Subcutaneous abdominal adipose tissue (tissue), 5 donors: ENCODE results near the gene MUC6.

ENCODE experiments used
- H3K27ac ChIP-seq: one replicate; pipeline ENCODE4 v1.7.0; 2013; ENCODE audit warnings: low read depth, mild to moderate bottlenecking, inconsistent platforms, low read length, moderate library complexity
- H3K27me3 ChIP-seq, 5 donors: one replicate each; pipeline ENCODE4 v1.7.0; 2013; ENCODE audit warnings: low read length in 5 of 5, inconsistent platforms in 1 of 5; ENCODE audit not compliant: control insufficient read depth in 5 of 5, insufficient read depth in 4 of 5
- H3K36me3 ChIP-seq, 5 donors: one replicate each; pipeline ENCODE4 v1.7.0; 2013; ENCODE audit warnings: low read length in 5 of 5; ENCODE audit not compliant: control insufficient read depth in 5 of 5, insufficient read depth in 5 of 5
- H3K4me1 ChIP-seq, 5 donors: one replicate each; pipeline ENCODE4 v1.7.0; 2013; ENCODE audit warnings: low read length in 5 of 5, mild to moderate bottlenecking in 3 of 5, moderate library complexity in 1 of 5; ENCODE audit not compliant: control insufficient read depth in 5 of 5, insufficient read depth in 5 of 5
- H3K4me3 ChIP-seq, 5 donors: one replicate each; pipeline ENCODE4 v1.7.0; 2013; ENCODE audit warnings: low read length in 5 of 5, low read depth in 1 of 5
- H3K9ac ChIP-seq, 5 donors: one replicate each; pipeline ENCODE4 v1.7.0; 2013; ENCODE audit warnings: low read length in 5 of 5, mild to moderate bottlenecking in 4 of 5, moderate library complexity in 3 of 5
- H3K9me3 ChIP-seq, 5 donors: one replicate each; pipeline ENCODE4 v1.7.0; 2013; ENCODE audit warnings: low read length in 5 of 5; ENCODE audit not compliant: control insufficient read depth in 5 of 5
- donor health status: healthy.
- donor health status: healthy.
- donor health status: healthy.
- donor health status: healthy.
- donor health status: healthy.

The MUC6 gene

DNA sequence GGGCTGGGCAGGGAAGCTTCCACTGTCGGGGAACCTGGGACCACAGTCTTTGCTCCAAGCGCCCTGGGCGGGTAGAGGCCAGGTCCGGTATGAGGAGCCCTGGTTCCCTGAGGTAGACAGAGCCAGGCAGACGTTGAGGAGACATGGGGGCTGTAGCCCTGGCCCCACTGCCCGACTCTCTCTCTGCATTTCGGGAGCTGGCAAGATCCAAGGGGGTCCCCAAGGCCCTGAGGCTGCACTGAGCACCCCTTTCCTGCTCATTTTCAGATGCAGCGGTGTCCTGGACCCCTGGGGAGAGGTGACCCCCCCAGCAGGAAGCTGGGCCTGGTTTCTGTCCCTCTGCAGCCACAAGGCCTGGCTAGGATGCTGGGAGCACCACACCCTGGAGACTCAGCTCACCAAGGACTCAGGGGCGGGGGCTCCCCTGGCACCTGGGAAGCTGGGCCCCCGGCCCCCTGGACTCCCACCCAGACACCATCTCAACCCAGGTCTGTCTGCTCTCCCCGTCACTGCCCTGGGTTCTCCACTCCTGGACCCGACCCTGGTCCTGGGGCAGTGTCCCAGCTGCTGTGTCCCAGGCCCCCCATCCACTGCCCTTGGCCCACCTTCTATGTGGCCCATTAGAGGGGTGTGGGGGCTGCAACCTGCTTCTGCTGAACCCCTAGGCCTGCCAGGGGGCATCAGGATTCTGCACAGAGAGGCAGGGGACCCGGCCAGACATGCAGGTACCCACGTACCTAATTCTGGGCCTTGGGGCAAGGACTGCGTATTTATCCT, 15.0 kb upstream of the MUC6 start:
- H3K4me1 ChIP-seq = no peaks in the 10 kb centered on the region
- peaks cover 25 to 70% (median 62%) of the 10 kb centered on the region in 5 donors for H3K27me3 ChIP-seq
- H3K9ac ChIP-seq = no peak overlapping the region
- H3K27ac ChIP-seq = no peak overlapping the region
- H3K4me3 ChIP-seq = no peak overlapping the region
- no peaks in the 10 kb centered on the region for H3K9me3 ChIP-seq
- no peaks in the 10 kb centered on the region for H3K36me3 ChIP-seq

DNA sequence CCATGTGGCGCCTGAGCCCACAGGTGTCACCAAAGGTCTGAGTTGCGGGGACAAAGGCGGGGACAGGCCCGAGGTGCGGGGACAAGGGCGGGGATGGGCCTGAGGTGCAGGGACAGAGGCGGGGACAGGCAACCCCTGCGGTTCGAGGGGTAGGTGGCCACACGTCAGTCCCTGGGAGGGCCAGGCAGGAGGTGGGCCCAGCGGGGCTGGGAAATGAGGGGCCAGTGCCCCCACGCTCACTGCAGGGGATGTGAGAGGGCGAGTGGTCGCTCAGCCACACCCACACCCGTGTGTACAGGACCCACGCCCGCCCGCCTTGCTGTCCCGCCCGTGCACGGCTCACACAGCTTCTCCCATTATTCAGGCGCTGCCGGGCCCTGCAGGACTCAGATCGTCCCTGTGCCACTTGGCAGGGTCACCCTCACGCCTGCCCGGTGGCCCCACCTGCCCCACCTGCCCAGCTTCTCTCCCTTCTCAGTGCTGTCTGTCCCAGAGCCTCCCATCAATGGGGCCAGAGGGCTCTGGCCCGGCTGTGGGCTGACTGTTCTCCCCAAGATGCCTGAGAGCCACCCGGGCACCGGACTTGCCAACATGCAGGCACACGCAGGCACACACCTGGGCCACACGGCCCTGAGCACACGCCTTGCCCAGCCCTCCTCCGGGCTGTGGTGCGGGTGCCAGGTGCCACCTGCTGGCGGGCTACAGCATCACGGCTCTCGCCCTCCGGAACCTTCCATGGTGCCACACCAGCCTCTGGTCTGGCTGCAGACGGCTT, 14.2 kb upstream of the MUC6 start:
- no peak overlapping the region for H3K4me3 ChIP-seq
- no peak overlapping the region for H3K9ac ChIP-seq
- H3K27me3 ChIP-seq = peaks cover 25 to 63% (median 55%) of the 10 kb centered on the region in 5 donors
- H3K4me1 ChIP-seq = no peaks in the 10 kb centered on the region
- H3K9me3 ChIP-seq = no peaks in the 10 kb centered on the region
- no peaks in the 10 kb centered on the region for H3K36me3 ChIP-seq
- H3K27ac ChIP-seq = no peak overlapping the region

DNA sequence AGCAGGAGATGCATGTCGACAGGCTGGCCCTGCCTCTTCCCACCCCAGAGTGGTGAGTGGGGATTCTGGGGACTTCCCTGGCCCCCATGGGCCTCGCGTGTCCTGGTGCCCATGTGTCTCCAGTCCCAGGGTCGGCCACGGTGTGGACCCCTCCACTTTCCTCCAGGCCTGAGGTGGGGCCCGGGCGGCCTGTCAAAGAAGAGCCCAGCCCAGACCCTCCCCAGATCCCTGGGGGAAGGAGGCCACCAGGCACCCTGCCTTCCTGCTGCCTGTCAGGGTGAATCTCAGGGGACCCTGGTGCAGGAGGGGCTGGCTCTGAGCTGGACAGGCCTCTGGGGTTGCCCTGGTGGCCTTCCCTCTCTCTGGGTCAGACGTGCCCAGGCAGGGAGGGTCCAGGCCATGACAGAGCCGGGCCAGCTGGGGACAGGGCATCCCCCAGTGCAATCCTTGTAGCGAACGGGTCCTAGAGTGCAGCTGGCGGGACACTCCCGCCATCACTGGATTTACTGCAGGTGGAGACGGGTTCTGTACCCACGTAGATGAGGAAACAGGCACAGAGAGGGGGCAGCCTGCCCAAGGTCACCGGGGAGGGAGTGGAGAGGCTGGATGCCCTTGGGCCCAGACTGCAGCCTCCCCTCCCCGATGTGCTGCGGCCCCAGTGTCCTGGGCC, 13.5 kb upstream of the MUC6 start:
- peaks cover 22 to 55% (median 51%) of the 10 kb centered on the region in 5 donors for H3K27me3 ChIP-seq

DNA sequence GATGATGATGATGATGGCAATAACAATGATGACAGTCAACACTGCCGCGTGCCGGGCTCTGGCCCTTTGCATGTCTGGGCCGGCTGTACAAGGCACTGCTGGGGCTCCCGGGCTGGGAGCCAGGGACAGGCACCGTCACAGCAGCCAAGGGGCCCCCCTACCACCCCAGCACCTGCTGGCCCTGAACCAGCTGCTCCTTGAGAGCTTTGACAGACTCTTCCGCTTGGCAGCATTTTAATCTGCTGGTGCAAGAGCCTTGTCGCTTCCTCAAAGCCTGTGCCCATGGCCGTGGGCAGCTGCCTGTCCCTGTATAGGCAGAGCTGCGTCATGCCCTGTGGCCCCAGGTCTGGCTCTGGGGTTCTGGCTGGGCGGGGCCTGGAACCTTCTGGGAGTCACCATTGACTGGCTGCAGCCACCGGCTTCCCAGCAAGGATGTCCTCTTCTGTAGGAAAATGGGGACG, 12.9 kb upstream of the MUC6 start:
- Histone ChIP-seq H3K27me3 (peaks cover 22 to 49% (median 45%) of the 10 kb centered on the region in 5 donors), H3K36me3 (no peaks in the 10 kb centered on the region), H3K9me3 (peaks cover 0 to 4% (median 0%) of the 10 kb centered on the region in 5 donors), H3K9ac (no peak overlapping the region), H3K4me1 (no peaks in the 10 kb centered on the region), H3K27ac (no peak overlapping the region), H3K4me3 (no peak overlapping the region)

More for the DNA sequence above, 13.5 kb upstream of the MUC6 start:
- Histone ChIP-seq H3K36me3 (no peaks in the 10 kb centered on the region), H3K27ac (no peak overlapping the region), H3K9me3 (peaks cover 0 to 2% (median 0%) of the 10 kb centered on the region in 5 donors), H3K9ac (no peak overlapping the region), H3K4me1 (no peaks in the 10 kb centered on the region), H3K4me3 (no peak overlapping the region)

DNA sequence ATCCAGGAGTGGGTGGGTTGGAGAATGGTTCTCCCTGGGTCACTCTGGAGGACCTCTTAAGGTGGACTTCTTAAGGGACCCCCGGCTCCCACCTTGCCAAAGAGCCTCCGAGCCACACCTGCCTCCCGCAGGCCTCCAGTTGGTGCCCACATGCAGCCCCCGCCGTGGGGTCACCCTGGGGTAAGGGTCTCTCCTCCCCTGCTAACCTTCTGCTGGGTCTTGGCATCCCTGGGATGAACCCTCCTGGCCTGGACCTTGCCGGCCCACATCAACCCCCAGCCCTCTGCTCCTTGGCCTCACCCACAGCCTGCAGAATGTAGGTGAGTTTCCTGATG, 12.5 kb upstream of the MUC6 start:
- Histone ChIP-seq H3K4me1 (no peaks in the 10 kb centered on the region), H3K4me3 (no peak overlapping the region), H3K27ac (no peak overlapping the region), H3K9ac (no peak overlapping the region), H3K36me3 (no peaks in the 10 kb centered on the region), H3K9me3 (peaks cover 0 to 4% (median 0%) of the 10 kb centered on the region in 5 donors), H3K27me3 (peaks cover 19 to 46% (median 41%) of the 10 kb centered on the region in 5 donors)

DNA sequence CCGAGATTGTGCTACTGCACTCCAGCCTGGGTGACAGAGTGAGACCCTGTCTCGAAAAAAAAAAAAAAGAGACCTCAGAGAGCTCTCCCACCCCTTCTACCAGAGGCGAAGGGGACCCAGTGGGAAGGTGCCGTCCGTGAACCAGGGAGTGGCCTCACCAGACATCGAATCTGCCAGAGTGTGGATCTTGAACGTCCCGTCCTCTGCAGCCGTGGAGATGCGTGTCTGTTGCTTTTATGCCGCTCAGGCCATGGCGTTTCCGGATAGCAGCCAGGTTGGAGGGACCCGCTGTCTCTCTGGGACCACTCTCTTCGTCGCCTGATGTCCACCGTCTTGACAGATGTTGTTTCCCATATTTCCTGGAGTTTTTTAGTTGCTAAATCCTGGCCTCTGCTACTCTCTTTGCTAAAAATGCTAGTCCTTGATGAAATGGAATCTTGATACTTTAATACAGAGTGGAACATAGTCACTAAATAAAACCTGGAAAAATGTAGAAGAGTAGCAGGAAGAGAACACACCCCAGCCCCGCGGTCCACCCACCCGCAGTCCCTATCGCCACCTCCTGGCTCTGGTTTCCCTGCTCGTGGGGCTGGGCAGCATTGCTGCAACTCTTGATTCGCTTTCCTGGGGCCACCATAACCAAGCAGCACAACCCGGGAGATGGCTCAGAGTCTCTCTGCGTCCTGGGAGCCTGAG, 12.0 kb upstream of the MUC6 start:
- Histone ChIP-seq H3K4me1 (no peaks in the 10 kb centered on the region), H3K36me3 (no peaks in the 10 kb centered on the region), H3K9ac (no peak overlapping the region), H3K27me3 (peaks cover 16 to 42% (median 36%) of the 10 kb centered on the region in 5 donors), H3K4me3 (no peak overlapping the region), H3K9me3 (peaks cover 0 to 4% (median 0%) of the 10 kb centered on the region in 5 donors), H3K27ac (no peak overlapping the region)

DNA sequence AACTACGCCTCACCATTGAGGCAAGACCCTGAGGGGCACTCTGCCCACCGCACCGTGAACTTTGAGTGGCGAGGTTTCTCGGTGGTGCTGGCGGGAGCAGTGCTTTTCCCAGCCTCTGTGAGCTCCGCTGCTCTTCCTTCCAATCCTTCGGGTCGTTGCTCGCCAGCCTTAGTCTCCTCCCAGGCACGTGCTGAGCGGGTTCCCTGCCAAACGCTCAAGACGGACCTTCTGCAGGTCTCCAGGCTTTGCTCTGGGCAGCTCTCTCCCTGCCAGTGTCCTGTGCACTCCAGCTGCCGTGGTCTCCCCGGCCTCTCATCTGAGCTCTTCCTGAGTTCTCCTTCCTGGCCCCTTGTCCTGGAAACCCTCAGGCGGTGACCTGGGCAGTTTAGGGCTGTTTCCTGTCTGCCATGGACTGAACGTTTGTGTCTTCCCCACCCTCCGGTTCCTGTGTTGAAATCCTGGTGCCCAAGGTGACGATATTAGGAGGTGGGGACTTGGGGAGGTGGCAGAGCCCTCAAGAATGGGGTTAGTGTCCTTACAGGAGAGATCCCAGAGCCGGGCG, 11.2 kb upstream of the MUC6 start:
- no peak overlapping the region for H3K9ac ChIP-seq
- H3K36me3 ChIP-seq = no peaks in the 10 kb centered on the region
- no peak overlapping the region for H3K4me3 ChIP-seq
- H3K4me1 ChIP-seq = no peaks in the 10 kb centered on the region
- peaks cover 0 to 4% (median 0%) of the 10 kb centered on the region in 5 donors for H3K9me3 ChIP-seq
- H3K27me3 ChIP-seq = peaks cover 11 to 40% (median 29%) of the 10 kb centered on the region in 5 donors
- no peak overlapping the region for H3K27ac ChIP-seq

DNA sequence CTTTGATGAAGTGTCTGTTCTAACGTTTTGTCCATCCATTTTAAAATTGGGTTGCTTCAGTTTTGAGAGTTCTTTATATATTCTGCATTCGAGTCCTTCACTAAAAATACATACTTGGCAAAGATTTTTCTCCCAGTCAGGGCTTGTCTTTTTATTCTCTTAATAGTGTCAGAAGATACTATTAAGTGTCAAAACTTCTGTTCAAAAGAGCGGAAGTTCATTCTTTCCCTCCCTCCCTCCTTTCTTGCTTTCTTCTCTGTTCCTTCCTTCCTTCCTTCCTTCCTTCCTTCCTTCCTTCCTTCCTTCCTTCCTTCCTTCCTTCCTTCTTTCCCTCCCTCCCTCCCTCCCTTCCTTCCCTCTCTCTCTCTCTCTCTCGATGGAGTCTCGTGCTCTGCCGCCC, 7.6 kb upstream of the MUC6 start:
- Histone ChIP-seq H3K36me3 (no peaks in the 10 kb centered on the region), H3K27me3 (peaks cover 4 to 30% (median 22%) of the 10 kb centered on the region in 5 donors), H3K9me3 (peaks cover 0 to 4% (median 0%) of the 10 kb centered on the region in 5 donors), H3K4me3 (no peak overlapping the region), H3K27ac (no peak overlapping the region), H3K4me1 (no peaks in the 10 kb centered on the region), H3K9ac (no peak overlapping the region)

DNA sequence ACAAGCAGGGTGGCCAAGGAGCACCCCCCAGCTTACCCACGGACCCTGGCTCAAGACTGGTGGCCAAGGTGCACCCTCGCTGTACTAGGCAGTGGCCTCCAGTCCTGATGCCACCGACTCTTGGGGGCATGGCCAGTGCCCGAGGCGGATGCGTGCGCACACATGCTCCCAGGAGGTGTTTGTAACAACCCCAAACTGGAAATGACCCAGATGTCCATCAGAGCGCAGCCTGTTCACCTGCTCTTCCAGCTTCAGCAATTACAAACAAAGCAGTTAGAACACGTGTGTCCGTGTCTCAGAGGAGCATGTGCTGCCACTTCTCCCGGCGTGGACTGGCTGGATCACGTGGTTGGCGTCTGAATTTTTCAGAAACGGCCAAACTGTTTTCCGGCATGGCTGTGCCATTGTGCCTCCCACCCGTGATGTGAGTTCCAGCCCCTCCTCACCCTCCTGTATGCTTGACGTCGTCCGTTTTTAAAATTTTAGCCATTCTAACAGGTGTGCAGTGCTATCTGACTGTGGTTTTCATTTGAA, 7.1 kb upstream of the MUC6 start:
- Histone ChIP-seq H3K27ac (no peak overlapping the region), H3K9me3 (peaks cover 0 to 4% (median 0%) of the 10 kb centered on the region in 5 donors), H3K4me3 (no peak overlapping the region), H3K36me3 (no peaks in the 10 kb centered on the region), H3K27me3 (peaks cover 4 to 27% (median 20%) of the 10 kb centered on the region in 5 donors), H3K4me1 (no peaks in the 10 kb centered on the region), H3K9ac (no peak overlapping the region)
